K562 (cell line): ENCODE data around the gene AGAP3. TPM values are rescaled to one million over a fixed set of nuclear protein-coding genes. Genes with fewer than 3 reads are reported as not detected.

Experiments used
- ARID3B ChIP-seq: fragments of 250-450 bp; sonication (Bioruptor Pico); IDR thresholded peaks from 2 replicates; pipeline ENCODE4 v1.4.0; 2020; ENCODE audit warnings: borderline replicate concordance
- ATF3 ChIP-seq, 2 experiments: fragments of 450-650 bp in 1 of 2; sonication (generic) in 1 of 2; formaldehyde crosslinking in 1 of 2; IDR thresholded peaks in 1 of 2; conservative IDR thresholded peaks in 1 of 2; 2 replicates each; pipeline versions ENCODE4 v1.6.1 to v1.8.1; 2016 to 2023; ENCODE audit warnings: mild to moderate bottlenecking in 2 of 2, moderate library complexity in 2 of 2, inconsistent platforms in 1 of 2, missing genetic modification reagents in 1 of 2
- ATF6 ChIP-seq: sonication (generic); formaldehyde crosslinking; IDR thresholded peaks from 2 replicates; pipeline ENCODE4 v1.4.0; 2020; ENCODE audit warnings: mild to moderate bottlenecking, missing genetic modification reagents
- HINFP ChIP-seq: fragments of 450-650 bp; conservative IDR thresholded peaks from 2 replicates; pipeline ENCODE4 v1.6.1; 2016; ENCODE audit warnings: missing genetic modification characterization, low read depth, mild to moderate bottlenecking, control low read depth, missing compliant biosample characterization
- HNRNPLL ChIP-seq: fragments of 200-400 bp; formaldehyde crosslinking; IDR thresholded peaks from 2 replicates; pipeline ENCODE4 v1.6.1; 2017; ENCODE audit warnings: low read length, low read depth, mild to moderate bottlenecking; ENCODE audit not compliant: poor library complexity, severe bottlenecking
- PTTG1 ChIP-seq: fragments of 450-650 bp; IDR thresholded peaks from 2 replicates; pipeline ENCODE4 v1.6.1; 2016; ENCODE audit warnings: low read depth, mild to moderate bottlenecking, missing genetic modification characterization, missing compliant biosample characterization
- RBFOX2 ChIP-seq: fragments of 200-400 bp; formaldehyde crosslinking; IDR thresholded peaks from 2 replicates; pipeline ENCODE4 v1.6.1; 2017; ENCODE audit warnings: low read depth, mild to moderate bottlenecking, low read length, moderate library complexity
- TEAD2 ChIP-seq: fragments of 450-650 bp; IDR thresholded peaks from 2 replicates; pipeline ENCODE4 v1.6.1; 2016; ENCODE audit warnings: missing genetic modification characterization, control low read depth, missing compliant biosample characterization
- ZBTB12 ChIP-seq: fragments of 250-450 bp; sonication (Bioruptor Pico); IDR thresholded peaks from 2 replicates; pipeline ENCODE4 v1.4.0; 2020
- ZBTB8A ChIP-seq: fragments of 450-650 bp; IDR thresholded peaks from 2 replicates; pipeline ENCODE4 v1.6.1; 2018; ENCODE audit warnings: mild to moderate bottlenecking, moderate library complexity; ENCODE audit not compliant: partially characterized antibody
- ZNF197 ChIP-seq: fragments of 200-800 bp; sonication (Bioruptor generic); IDR thresholded peaks from 2 replicates; pipeline ENCODE4 v1.6.1; 2016; ENCODE audit warnings: low read depth, missing genetic modification characterization, missing compliant biosample characterization
- ZNF511 ChIP-seq: sonication (generic); formaldehyde crosslinking; IDR thresholded peaks from 2 replicates; pipeline ENCODE4 v1.8.0; 2022; ENCODE audit warnings: mild to moderate bottlenecking, missing genetic modification reagents
- polyA plus RNA-seq, 8 experiments: library from polyadenylated mRNA; depleted of rRNA in 4 of 8; stranded (reverse) in 5 of 8; unstranded in 3 of 8; fragments of >200 nt; fragmentation: Nextera tagmentation in 2 of 8; fragmentation: Illumina TruSeq in 1 of 8; extraction: Ambion mirVana in 2 of 8; extraction: Trizol in 1 of 8; gene quantifications; 2 replicates each; pipeline versions ENCODE4 v1.2.1 to v1.2.3, GENCODE V29; 2011 to 2014; ENCODE audit warnings: inconsistent platforms in 1 of 8, missing spikeins in 1 of 8
- total RNA-seq, 7 experiments: library from RNA; depleted of rRNA in 6 of 7; stranded (reverse); fragments of >200 nt in 6 of 7; fragmentation: Illumina TruSeq in 2 of 7; extraction: Trizol in 2 of 7; gene quantifications; 2 replicates each; pipeline versions ENCODE4 v1.2.1 to v1.2.3, GENCODE V29; 2011 to 2021; ENCODE audit warnings: low replicate concordance in 1 of 7

AGAP3 gene
- total and polyA plus RNA-seq, 9 of the 15 experiments (the other 6 are each of a cell fraction or from before 2014, with no cell fraction given) = 3.4 to 208 (median 62.2) TPM

GRCh38 chr7:151080522-151081169, 5.6 kb upstream of the AGAP3 start, which contains the start of gene FASTK (continued):
- peak; percentile 52; the same call in 1 of the 2 replicates for TF ChIP-seq ZNF197 (CRISPR knock-in tag)
- 0 out of 2 replicates have a peak, but pooled peaks have one; percentile 14 for TF ChIP-seq ZBTB12 (CRISPR knock-in tag)
- TF ChIP-seq HNRNPLL = peak; percentile 61
- no peak for TF ChIP-seq ARID3B (CRISPR knock-in tag)
- no peak for TF ChIP-seq PTTG1
- TF ChIP-seq RBFOX2 = peak; percentile 97
- TF ChIP-seq ZNF511 (CRISPR knock-in tag) = no peak; the same call in none of the 2 replicates
- no peak for TF ChIP-seq ZBTB8A
- no peak for TF ChIP-seq HINFP (tag)
- TF ChIP-seq ATF6 (CRISPR knock-in tag) = no peak; the same call in 1 of the 2 replicates
- no peak for TF ChIP-seq ATF3 (IDR thresholded peaks at IDR 0.05)
- TF ChIP-seq ATF3 (CRISPR knock-in tag; conservative IDR thresholded peaks at IDR 0.05) = no peak
- TF ChIP-seq TEAD2 (tag) = no peak
